Measurements from ENCODE around the gene CDHR3.

The CDHR3 gene

DNA sequence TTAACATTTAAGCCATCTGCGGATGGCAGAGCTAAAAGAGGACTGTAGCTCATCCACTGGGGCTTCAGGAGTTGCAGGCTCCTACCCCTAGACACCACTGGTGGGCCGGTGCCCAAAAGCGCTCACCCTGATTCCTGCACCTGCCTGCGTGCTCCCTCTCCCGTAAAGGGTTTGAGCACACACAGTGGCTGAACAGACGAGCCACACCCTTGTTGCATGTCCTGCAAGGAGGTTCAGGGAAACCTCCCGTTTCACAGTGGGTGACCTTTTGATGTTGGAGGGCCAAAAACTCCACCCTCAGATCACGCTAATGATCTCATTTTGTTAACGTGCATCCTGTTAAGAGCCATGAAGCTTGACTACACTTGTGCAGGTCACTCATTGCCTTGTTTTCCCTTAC, 111.2 kb downstream of the CDHR3 start:
- H3K27ac ChIP-seq = peak overlapping the region; percentile 90
- H3K9me3 ChIP-seq = peaks cover 4% of the 10 kb centered on the region
- no peaks in the 10 kb centered on the region for H3K27me3 ChIP-seq
- H3K36me3 ChIP-seq = no peaks in the 10 kb centered on the region
- peak overlapping the region; percentile 91 for H3K4me2 ChIP-seq
- TF ChIP-seq Cebpa-rat (IDR thresholded peaks at IDR 0.05) = no peak
- peaks cover 83% of the 10 kb centered on the region for H3K4me1 ChIP-seq
- no peaks in the 10 kb centered on the region for H4K20me1 ChIP-seq
- no peak overlapping the region for H3K9ac ChIP-seq
- no peak overlapping the region for H3K4me3 ChIP-seq

DNA sequence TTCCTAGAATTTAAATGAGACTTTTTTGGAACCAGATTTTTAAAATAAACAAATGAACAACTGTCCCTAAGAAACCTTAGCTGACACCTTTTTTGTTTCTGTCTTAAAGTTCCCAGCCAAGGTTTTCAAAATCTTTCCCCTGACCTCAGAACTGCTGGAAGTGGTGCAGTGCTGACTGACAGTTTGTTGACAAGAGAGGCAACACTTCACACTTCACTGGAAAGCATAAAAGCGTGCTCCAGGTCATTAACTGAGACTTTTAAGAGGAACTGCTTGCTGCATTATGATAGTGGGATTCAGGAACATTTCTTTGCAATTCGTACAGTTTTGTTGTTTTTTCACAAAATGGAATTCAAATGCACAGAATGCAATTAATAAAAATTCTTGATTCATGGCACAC, 112.9 kb downstream of the CDHR3 start:
- H3K27me3 ChIP-seq = no peaks in the 10 kb centered on the region
- H4K20me1 ChIP-seq = no peaks in the 10 kb centered on the region
- no peak overlapping the region for H3K9ac ChIP-seq
- H3K4me1 ChIP-seq = peaks cover 66% of the 10 kb centered on the region
- H3K27ac ChIP-seq = no peak overlapping the region
- H3K4me3 ChIP-seq = no peak overlapping the region
- H3K9me3 ChIP-seq = peaks cover 13% of the 10 kb centered on the region
- TF ChIP-seq Cebpa-rat (IDR thresholded peaks at IDR 0.05) = no peak
- H3K36me3 ChIP-seq = no peaks in the 10 kb centered on the region
- H3K4me2 ChIP-seq = peak overlapping the region; percentile 91

DNA sequence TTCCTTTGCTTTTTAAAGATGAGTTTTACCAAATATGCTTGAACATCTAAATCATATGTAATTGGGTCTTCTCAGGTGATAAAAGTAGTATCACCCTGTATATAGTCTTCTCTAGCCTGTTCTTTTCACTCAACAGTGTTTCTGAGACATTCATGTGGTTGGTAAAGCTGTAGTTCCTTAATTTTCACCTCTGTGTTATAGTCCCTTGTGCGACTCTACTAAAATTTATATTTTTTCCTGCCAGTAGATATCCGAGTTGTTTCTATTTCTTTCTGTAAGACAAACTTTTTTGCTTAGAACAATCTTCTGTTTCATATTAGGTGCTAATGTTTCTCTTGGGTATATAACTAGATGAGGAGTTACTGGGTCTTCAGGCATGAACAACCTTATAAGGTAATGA, 113.5 kb downstream of the CDHR3 start:
- Histone ChIP-seq H4K20me1 (no peaks in the 10 kb centered on the region), H3K4me2 (peak overlapping the region; percentile 91), H3K9ac (no peak overlapping the region), H3K4me3 (no peak overlapping the region), H3K36me3 (no peaks in the 10 kb centered on the region), H3K27ac (no peak overlapping the region), H3K9me3 (peaks cover 13% of the 10 kb centered on the region), H3K27me3 (no peaks in the 10 kb centered on the region), H3K4me1 (peaks cover 60% of the 10 kb centered on the region)
- TF ChIP-seq Cebpa-rat (IDR thresholded peaks at IDR 0.05) = no peak

DNA sequence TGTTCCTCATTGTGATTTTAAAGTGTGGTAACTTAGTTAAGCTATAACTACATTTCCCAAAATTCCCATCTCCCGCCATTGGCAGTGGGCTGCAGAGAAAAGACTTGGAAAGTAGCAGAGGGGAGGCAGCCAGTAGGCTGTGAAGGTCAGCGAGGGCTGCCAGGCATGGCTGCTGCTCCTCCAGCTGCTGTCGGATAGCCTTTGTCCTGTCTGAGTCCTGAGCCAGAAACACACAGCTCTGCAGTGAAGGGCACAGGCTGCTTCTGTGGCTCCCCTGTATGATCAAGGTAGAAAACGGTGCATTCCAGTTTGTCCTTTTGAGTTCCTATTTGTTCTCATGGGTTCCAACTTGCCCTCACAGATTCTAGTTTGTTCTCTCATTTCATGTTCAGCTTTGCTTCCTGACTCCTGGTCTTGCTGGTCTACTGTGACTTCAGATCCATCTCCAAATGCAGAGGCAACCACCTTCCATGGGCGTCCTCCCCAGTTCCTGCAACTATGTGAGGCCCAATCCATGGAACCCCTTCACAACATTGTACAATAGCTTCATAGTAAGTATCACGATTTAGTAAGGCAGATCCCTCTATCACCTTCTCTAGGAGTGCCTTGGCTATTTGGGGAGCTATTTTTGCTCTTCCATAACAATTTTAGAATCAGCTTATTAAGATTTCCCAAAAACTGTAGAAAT, 117.4 kb downstream of the CDHR3 start:
- peaks cover 33% of the 10 kb centered on the region for H3K4me1 ChIP-seq
- no peak overlapping the region for H3K27ac ChIP-seq
- no peak overlapping the region for H3K4me2 ChIP-seq
- H3K4me3 ChIP-seq = no peak overlapping the region
- H3K9me3 ChIP-seq = peaks cover 18% of the 10 kb centered on the region
- H3K27me3 ChIP-seq = no peaks in the 10 kb centered on the region
- H4K20me1 ChIP-seq = no peaks in the 10 kb centered on the region
- no peaks in the 10 kb centered on the region for H3K36me3 ChIP-seq
- TF ChIP-seq Cebpa-rat (IDR thresholded peaks at IDR 0.05) = no peak
- H3K9ac ChIP-seq = no peak overlapping the region

DNA sequence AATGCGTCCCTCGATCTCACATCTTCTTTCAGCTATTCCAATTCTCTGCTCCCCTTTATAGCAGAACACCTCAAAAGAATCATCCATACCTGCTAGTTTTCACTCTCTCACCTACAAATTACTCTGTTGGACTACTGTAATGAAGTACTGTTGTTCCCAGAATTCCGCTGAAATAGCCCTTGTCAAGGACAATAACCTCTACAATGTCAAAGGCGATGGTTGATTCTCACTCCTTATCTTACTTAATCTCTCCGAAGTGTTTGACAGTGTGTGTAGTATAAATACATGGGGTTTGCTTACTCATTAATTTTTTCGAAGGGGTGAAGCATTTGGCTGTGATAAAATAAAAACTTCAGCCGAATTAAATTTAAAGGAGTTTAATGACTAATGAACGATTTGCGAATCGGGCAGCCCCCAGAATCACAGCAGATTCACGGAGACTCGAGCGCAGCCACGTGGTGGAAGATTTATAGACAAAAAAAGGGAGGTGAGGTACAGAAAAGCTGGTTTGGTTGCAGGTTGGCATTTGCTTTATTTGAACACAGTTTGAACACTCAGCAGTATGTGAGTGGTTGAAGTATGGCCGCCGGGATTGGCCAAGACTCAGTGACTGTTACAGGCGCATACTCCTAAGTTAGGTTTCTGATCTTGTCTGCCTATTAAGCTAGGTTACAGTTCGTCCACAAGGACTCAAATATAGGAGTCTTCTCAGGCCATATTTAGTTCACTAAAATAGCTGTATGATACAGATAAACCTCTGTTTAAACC, 119.2 kb downstream of the CDHR3 start:
- Histone ChIP-seq H3K4me1 (peaks cover 15% of the 10 kb centered on the region), H3K27ac (no peak overlapping the region), H3K9me3 (peaks cover 18% of the 10 kb centered on the region), H3K4me2 (no peak overlapping the region), H3K36me3 (no peaks in the 10 kb centered on the region), H3K4me3 (no peak overlapping the region), H3K9ac (no peak overlapping the region), H3K27me3 (no peaks in the 10 kb centered on the region), H4K20me1 (no peaks in the 10 kb centered on the region)
- no peak for TF ChIP-seq Cebpa-rat (IDR thresholded peaks at IDR 0.05)
